Measurements from ENCODE around the gene KANSL1.

Gene KANSL1

DNA sequence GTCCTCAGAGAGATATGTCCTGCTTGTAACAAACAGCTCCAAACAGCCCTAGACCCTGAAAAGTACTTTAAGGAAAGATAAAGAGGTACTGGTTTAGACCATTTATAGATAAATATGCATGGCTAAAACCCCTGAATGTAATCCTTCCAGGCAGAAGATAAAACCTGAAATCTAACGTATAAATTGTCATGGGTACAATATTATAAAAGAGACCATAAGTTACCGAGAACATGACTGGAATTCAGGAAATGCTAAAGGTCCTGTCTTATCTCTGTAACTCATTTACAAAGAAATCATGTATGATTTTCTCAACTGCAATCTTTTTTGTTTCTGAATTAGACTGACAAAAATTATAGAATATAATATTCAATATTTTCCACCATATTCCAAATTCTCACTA, 9.2 kb upstream of the KANSL1 start:
- H3K36me3 ChIP-seq, result peaks cover 47% of the 10 kb centered on the region
- no peak overlapping the region for H3K4me2 ChIP-seq
- H3K9me3 ChIP-seq, result peaks cover 20% of the 10 kb centered on the region
- H3K4me3 ChIP-seq, result no peak overlapping the region
- H3K4me1 ChIP-seq, result peaks cover 7% of the 10 kb centered on the region
- H3K27ac ChIP-seq, result no peak overlapping the region
- TF ChIP-seq Cebpa-rat (IDR thresholded peaks at IDR 0.05), result no peak
- peaks cover 88% of the 10 kb centered on the region for H4K20me1 ChIP-seq
- no peak overlapping the region for H3K9ac ChIP-seq
- H3K27me3 ChIP-seq, result no peaks in the 10 kb centered on the region

- peaks cover 95% of the 10 kb centered on the region for H4K20me1 ChIP-seq
- no peak for TF ChIP-seq Cebpa-rat (IDR thresholded peaks at IDR 0.05)
- H3K27ac ChIP-seq, result no peak overlapping the region
- peaks cover 15% of the 10 kb centered on the region for H3K4me1 ChIP-seq
- no peak overlapping the region for H3K9ac ChIP-seq
- H3K27me3 ChIP-seq, result no peaks in the 10 kb centered on the region
- H3K9me3 ChIP-seq, result peaks cover 20% of the 10 kb centered on the region
- no peak overlapping the region for H3K4me3 ChIP-seq
- H3K36me3 ChIP-seq, result peaks cover 47% of the 10 kb centered on the region
- H3K4me2 ChIP-seq, result no peak overlapping the region
Observed at GRCh38 chr17:46201491-46201890, 8.3 kb upstream of the KANSL1 start.

GRCh38 chr17:46200197-46200596, 7.0 kb upstream of the KANSL1 start:
- Histone ChIP-seq H3K4me3 (no peak overlapping the region), H3K9ac (no peak overlapping the region), H3K36me3 (peaks cover 34% of the 10 kb centered on the region; the same call in 1 of the 2 replicates), H3K9me3 (peaks cover 8% of the 10 kb centered on the region), H3K4me1 (peaks cover 27% of the 10 kb centered on the region), H4K20me1 (peaks cover 95% of the 10 kb centered on the region), H3K27ac (no peak overlapping the region), H3K27me3 (no peaks in the 10 kb centered on the region), H3K4me2 (no peak overlapping the region)
- TF ChIP-seq Cebpa-rat (IDR thresholded peaks at IDR 0.05), result no peak

- no peak for TF ChIP-seq Cebpa-rat (IDR thresholded peaks at IDR 0.05)
- H3K4me2 ChIP-seq, result no peak overlapping the region
- H3K9me3 ChIP-seq, result peaks cover 7% of the 10 kb centered on the region
- no peak overlapping the region for H3K9ac ChIP-seq
- peaks cover 35% of the 10 kb centered on the region for H3K4me1 ChIP-seq
- no peaks in the 10 kb centered on the region for H3K27me3 ChIP-seq
- H3K36me3 ChIP-seq, result peaks cover 32% of the 10 kb centered on the region; the same call in 1 of the 2 replicates
- H3K4me3 ChIP-seq, result no peak overlapping the region
- H4K20me1 ChIP-seq, result peaks cover 91% of the 10 kb centered on the region
- H3K27ac ChIP-seq, result no peak overlapping the region
Observed at GRCh38 chr17:46199379-46199778, 6.2 kb upstream of the KANSL1 start.

GRCh38 chr17:46198233-46198632, 5.0 kb upstream of the KANSL1 start:
- peaks cover 25% of the 10 kb centered on the region; the same call in 1 of the 2 replicates for H3K36me3 ChIP-seq
- peaks cover 81% of the 10 kb centered on the region for H4K20me1 ChIP-seq
- H3K4me3 ChIP-seq, result no peak overlapping the region
- peaks cover 37% of the 10 kb centered on the region for H3K4me1 ChIP-seq
- H3K9me3 ChIP-seq, result peaks cover 7% of the 10 kb centered on the region
- no peak for TF ChIP-seq Cebpa-rat (IDR thresholded peaks at IDR 0.05)
- H3K9ac ChIP-seq, result no peak overlapping the region
- peak overlapping the region; percentile 48; the same call in 1 of the 2 replicates for H3K4me2 ChIP-seq
- H3K27ac ChIP-seq, result no peak overlapping the region
- H3K27me3 ChIP-seq, result no peaks in the 10 kb centered on the region

DNA sequence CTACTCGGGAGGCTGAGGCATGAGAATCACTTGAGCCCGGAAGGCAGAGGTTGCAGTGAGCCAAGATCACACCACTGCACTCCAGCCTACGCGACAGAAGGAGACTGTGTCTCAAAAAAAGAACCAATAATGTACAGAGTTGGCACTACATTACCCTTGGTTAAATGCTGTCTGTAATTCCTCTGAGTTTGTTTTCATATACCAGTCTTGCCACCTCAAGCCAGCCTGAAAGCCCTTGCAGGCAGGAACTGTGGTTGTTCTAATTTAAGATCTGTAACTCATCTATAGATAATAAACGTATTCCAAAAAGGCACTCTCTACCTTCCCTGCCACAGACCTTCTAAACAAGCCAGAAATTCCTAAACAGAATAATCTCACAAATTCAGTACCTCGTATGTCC, 4.3 kb upstream of the KANSL1 start:
- peak overlapping the region; percentile 48 for H3K4me2 ChIP-seq
- H3K36me3 ChIP-seq, result peaks cover 25% of the 10 kb centered on the region; the same call in 1 of the 2 replicates
- no peak overlapping the region for H3K27ac ChIP-seq
- no peak for TF ChIP-seq Cebpa-rat (IDR thresholded peaks at IDR 0.05)
- H4K20me1 ChIP-seq, result peaks cover 74% of the 10 kb centered on the region
- H3K4me1 ChIP-seq, result peaks cover 37% of the 10 kb centered on the region
- no peak overlapping the region for H3K4me3 ChIP-seq
- H3K27me3 ChIP-seq, result no peaks in the 10 kb centered on the region
- H3K9ac ChIP-seq, result no peak overlapping the region
- peaks cover 7% of the 10 kb centered on the region for H3K9me3 ChIP-seq

GRCh38 chr17:46195939-46196716, 2.9 kb upstream of the KANSL1 start:
- Histone ChIP-seq H3K27ac (no peak overlapping the region), H3K4me3 (no peak overlapping the region), H3K9me3 (peaks cover 4% of the 10 kb centered on the region; the same call in 1 of the 2 replicates), H4K20me1 (peaks cover 72% of the 10 kb centered on the region), H3K4me2 (no peak overlapping the region), H3K36me3 (peaks cover 14% of the 10 kb centered on the region; the same call in 1 of the 2 replicates), H3K9ac (no peak overlapping the region), H3K27me3 (no peaks in the 10 kb centered on the region), H3K4me1 (peaks cover 38% of the 10 kb centered on the region)
- TF ChIP-seq Cebpa-rat (IDR thresholded peaks at IDR 0.05), result no peak

DNA sequence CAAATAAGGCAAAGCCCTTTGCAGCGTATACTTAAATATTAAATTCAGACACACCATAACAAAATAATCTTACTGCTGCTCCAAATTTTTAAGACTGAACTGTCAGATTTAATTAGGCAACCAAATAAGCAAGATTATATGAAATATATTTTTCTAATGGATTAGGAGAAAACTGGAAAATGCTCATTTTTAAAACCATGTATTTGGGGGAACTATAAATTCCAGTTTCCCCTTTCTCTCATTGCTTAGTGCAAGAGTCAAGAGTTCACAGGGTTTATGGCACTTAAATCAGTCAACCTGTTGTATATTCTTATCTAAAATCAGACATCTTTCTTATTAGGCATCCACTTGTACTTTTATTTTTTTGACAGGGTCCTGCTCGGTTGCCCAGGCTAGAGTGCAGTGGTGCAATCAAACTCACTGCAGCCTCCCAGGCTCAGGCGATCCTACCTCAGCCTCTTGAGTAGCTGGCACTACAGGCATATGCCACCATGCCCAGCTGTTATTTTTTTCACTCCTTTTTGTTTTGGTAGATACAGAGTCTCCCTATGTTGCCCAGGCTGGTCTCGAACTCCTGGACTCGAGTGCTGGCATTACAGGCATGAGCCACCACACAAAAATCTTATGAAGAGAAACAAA, 2.1 kb upstream of the KANSL1 start:
- H3K36me3 ChIP-seq, result 0 out of 2 replicates have a peak, but pooled peaks cover 9% of the 10 kb centered on the region
- peak overlapping the region; percentile 88 for H3K4me2 ChIP-seq
- TF ChIP-seq Cebpa-rat (IDR thresholded peaks at IDR 0.05), result no peak
- H3K9me3 ChIP-seq, result peaks cover 4% of the 10 kb centered on the region; the same call in 1 of the 2 replicates
- H3K27me3 ChIP-seq, result no peaks in the 10 kb centered on the region
- peak overlapping the region; percentile 96; the same call in 1 of the 2 replicates for H3K27ac ChIP-seq
- H3K4me3 ChIP-seq, result no peak overlapping the region
- peaks cover 46% of the 10 kb centered on the region for H3K4me1 ChIP-seq
- no peak overlapping the region for H3K9ac ChIP-seq
- peaks cover 72% of the 10 kb centered on the region for H4K20me1 ChIP-seq

DNA sequence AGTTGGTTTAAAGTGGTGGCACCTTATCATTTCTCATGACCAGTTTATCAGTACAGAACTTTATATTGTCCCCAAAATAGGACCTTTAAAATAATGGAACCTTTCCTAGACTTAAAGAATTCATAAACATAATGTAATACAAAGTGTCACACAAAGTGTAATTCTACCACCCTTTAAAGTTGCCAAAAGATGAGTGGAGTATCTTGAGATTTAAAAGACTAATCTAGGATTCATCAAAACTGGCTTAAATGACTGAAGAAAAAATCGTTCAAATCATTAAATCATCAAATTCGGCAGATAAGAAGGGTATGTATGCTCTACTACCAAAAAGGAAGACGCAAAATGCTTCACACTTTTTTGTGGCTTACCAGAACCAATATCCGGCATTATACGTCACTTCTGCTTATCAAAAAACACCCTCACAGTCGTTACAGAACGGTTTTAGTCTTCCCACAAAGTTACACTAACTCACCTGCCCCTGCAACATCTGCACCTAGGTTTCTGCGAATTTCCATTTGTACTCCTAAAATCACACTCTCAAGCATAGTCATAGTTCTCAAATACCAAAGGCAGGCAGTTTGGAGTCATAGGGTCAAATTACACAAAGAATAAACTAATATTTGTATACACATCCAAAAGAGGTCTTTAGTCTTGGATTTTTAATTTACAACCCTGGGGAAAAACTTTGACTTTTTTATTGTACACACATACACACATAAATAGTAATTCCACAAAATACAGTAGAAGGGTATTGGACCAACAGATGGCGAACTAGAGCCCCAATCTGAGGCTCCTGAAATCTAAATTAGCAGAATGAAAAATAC, 1.4 kb upstream of the KANSL1 start:
- Histone ChIP-seq H3K4me1 (peaks cover 53% of the 10 kb centered on the region), H3K9ac (peak overlapping the region; percentile 97), H3K36me3 (0 out of 2 replicates have a peak, but pooled peaks cover 9% of the 10 kb centered on the region), H3K27me3 (no peaks in the 10 kb centered on the region), H3K27ac (peak overlapping the region; percentile 96), H4K20me1 (peaks cover 73% of the 10 kb centered on the region), H3K9me3 (peaks cover 4% of the 10 kb centered on the region; the same call in 1 of the 2 replicates), H3K4me3 (peak overlapping the region; percentile 91), H3K4me2 (peak overlapping the region; percentile 88)
- no peak for TF ChIP-seq Cebpa-rat (IDR thresholded peaks at IDR 0.05)

All from BLaER1 (cell line).